K562 (cell line): ENCODE measurements around the gene PNPO. TPM values are rescaled to one million over a fixed set of nuclear protein-coding genes. Genes with fewer than 3 reads are reported as not detected.

Source experiments
- ATF7 ChIP-seq: fragments of 450-650 bp; IDR thresholded peaks from 2 replicates; pipeline ENCODE4 v1.7.1; 2014; ENCODE audit warnings: mild to moderate bottlenecking, moderate library complexity
- CBFB ChIP-seq: sonication (generic); formaldehyde crosslinking; IDR thresholded peaks from 2 replicates; pipeline ENCODE4 v1.4.0; 2020; ENCODE audit warnings: mild to moderate bottlenecking, missing genetic modification reagents
- CBX5 ChIP-seq: IDR thresholded peaks from 2 replicates; pipeline ENCODE4 v1.6.1; 2014; ENCODE audit warnings: low read depth, borderline replicate concordance
- CREB1 ChIP-seq, 2 experiments: sonication (generic) in 1 of 2; formaldehyde crosslinking in 1 of 2; IDR thresholded peaks; 2 replicates each; pipeline versions ENCODE4 v1.6.1 to v1.8.0; 2012 to 2022; ENCODE audit warnings: inconsistent platforms in 1 of 2, mild to moderate bottlenecking in 1 of 2, missing genetic modification reagents in 1 of 2, moderate library complexity in 1 of 2
- CREM ChIP-seq: IDR thresholded peaks from 2 replicates; pipeline ENCODE4 v1.6.1; 2014; ENCODE audit warnings: antibody characterized with exemption, low read depth
- CXXC5 ChIP-seq: fragments of 250-450 bp; sonication (Bioruptor Pico); IDR thresholded peaks from 2 replicates; pipeline ENCODE4 v1.8.0; 2022; ENCODE audit warnings: inconsistent platforms, mild to moderate bottlenecking, moderate library complexity
- FOXK2 ChIP-seq, 2 experiments: fragments of 450-650 bp; IDR thresholded peaks in 1 of 2; conservative IDR thresholded peaks in 1 of 2; 2 replicates each; pipeline ENCODE4 v1.6.1; 2016; ENCODE audit warnings: low read depth in 2 of 2, mild to moderate bottlenecking in 1 of 2
- FOXM1 ChIP-seq, 2 experiments: fragments of 450-650 bp in 1 of 2; sonication (generic) in 1 of 2; formaldehyde crosslinking in 1 of 2; IDR thresholded peaks; 2 replicates each; pipeline versions ENCODE4 v1.6.1 to v1.9.0; 2017 to 2022; ENCODE audit warnings: low read depth in 2 of 2, mild to moderate bottlenecking in 2 of 2, missing genetic modification reagents in 1 of 2, moderate library complexity in 1 of 2
- GABPA ChIP-seq: fragments of 200-800 bp; sonication (Bioruptor generic); conservative IDR thresholded peaks from 2 replicates; pipeline ENCODE4 v1.6.1; 2016; ENCODE audit warnings: low read depth, missing genetic modification characterization, missing compliant biosample characterization
- GABPB1 ChIP-seq: sonication (generic); formaldehyde crosslinking; IDR thresholded peaks from 2 replicates; pipeline ENCODE4 v1.8.0; 2022; ENCODE audit warnings: mild to moderate bottlenecking, missing genetic modification reagents
- LCOR ChIP-seq: sonication (generic); formaldehyde crosslinking; IDR thresholded peaks from 2 replicates; pipeline ENCODE4 v1.8.0; 2022; ENCODE audit warnings: mild to moderate bottlenecking, missing genetic modification reagents
- MTA2 ChIP-seq: fragments of 450-650 bp; IDR thresholded peaks from 2 replicates; pipeline ENCODE4 v1.6.1; 2016; ENCODE audit warnings: low read depth
- SRSF7 ChIP-seq: fragments of 200-400 bp; formaldehyde crosslinking; optimal IDR thresholded peaks from 2 replicates; pipeline ENCODE3; 2017; ENCODE audit warnings: mild to moderate bottlenecking, low read depth, low read length
- STAG1 ChIP-seq: sonication (generic); formaldehyde crosslinking; IDR thresholded peaks from 2 replicates; pipeline ENCODE4 v1.5.0; 2020; ENCODE audit warnings: missing genetic modification reagents, borderline replicate concordance
- TARDBP ChIP-seq: fragments of 450-650 bp; IDR thresholded peaks from 2 replicates; pipeline ENCODE4 v1.6.1; 2016
- TBP ChIP-seq: optimal IDR thresholded peaks from 2 replicates; pipeline ENCODE3; 2011; ENCODE audit warnings: low read depth, low read length, improper control_type of control experiment
- UBTF ChIP-seq, 2 experiments: IDR thresholded peaks; 2 replicates each; pipeline ENCODE4 v1.6.1; 2012; ENCODE audit warnings: improper control_type of control experiment in 2 of 2, low read depth in 2 of 2, low read length in 2 of 2, borderline replicate concordance in 1 of 2
- VEZF1 ChIP-seq: fragments of 200-800 bp; sonication (Bioruptor generic); IDR thresholded peaks from 2 replicates; pipeline ENCODE4 v1.6.1; 2017; ENCODE audit warnings: missing genetic modification characterization, missing compliant biosample characterization
- XRCC5 ChIP-seq: fragments of 200-400 bp; formaldehyde crosslinking; IDR thresholded peaks from 2 replicates; pipeline ENCODE4 v1.6.1; 2017; ENCODE audit warnings: low read depth, mild to moderate bottlenecking, low read length
- ZBTB1 ChIP-seq: sonication (generic); formaldehyde crosslinking; IDR thresholded peaks from 2 replicates; pipeline ENCODE4 v1.8.1; 2023; ENCODE audit warnings: missing genetic modification reagents, low read depth, mild to moderate bottlenecking, borderline replicate concordance
- ZNF212 ChIP-seq: fragments of 450-650 bp; formaldehyde crosslinking; IDR thresholded peaks from 2 replicates; pipeline ENCODE4 v1.4.0; 2020; ENCODE audit warnings: mild to moderate bottlenecking
- ZNF436 ChIP-seq: fragments of 250-450, 450-650 bp; sonication (Bioruptor Pico); formaldehyde crosslinking; IDR thresholded peaks from 2 replicates; pipeline ENCODE4 v1.7.0; 2020; ENCODE audit warnings: mild to moderate bottlenecking
- ZNF766 ChIP-seq: fragments of 200-800 bp; sonication (Bioruptor generic); conservative IDR thresholded peaks from 2 replicates; pipeline ENCODE4 v1.6.1; 2016; ENCODE audit warnings: missing genetic modification characterization, missing compliant biosample characterization
- polyA plus RNA-seq, 8 experiments: library from polyadenylated mRNA; depleted of rRNA in 4 of 8; stranded (reverse) in 5 of 8; unstranded in 3 of 8; fragments of >200 nt; fragmentation: Nextera tagmentation in 2 of 8; fragmentation: Illumina TruSeq in 1 of 8; extraction: Ambion mirVana in 2 of 8; extraction: Trizol in 1 of 8; gene quantifications; 2 replicates each; pipeline versions ENCODE4 v1.2.1 to v1.2.3, GENCODE V29; 2011 to 2014; ENCODE audit warnings: inconsistent platforms in 1 of 8, missing spikeins in 1 of 8
- total RNA-seq, 7 experiments: library from RNA; depleted of rRNA in 6 of 7; stranded (reverse); fragments of >200 nt in 6 of 7; fragmentation: Illumina TruSeq in 2 of 7; extraction: Trizol in 2 of 7; gene quantifications; 2 replicates each; pipeline versions ENCODE4 v1.2.1 to v1.2.3, GENCODE V29; 2011 to 2021; ENCODE audit warnings: low replicate concordance in 1 of 7
- TF ChIP-seq, protein P1 (sequence below), 3 experiments: IDR thresholded peaks in 2 of 3; conservative IDR thresholded peaks in 1 of 3; 2 replicates each; pipeline ENCODE4 v1.5.1; 2011 to 2012; ENCODE audit warnings: low read length in 3 of 3, mild to moderate bottlenecking in 3 of 3, control low read depth in 2 of 3, improper control_type of control experiment in 1 of 3, inconsistent platforms in 1 of 3, low read depth in 1 of 3, mixed read lengths in 1 of 3, moderate library complexity in 1 of 3; ENCODE audit not compliant: insufficient read depth in 2 of 3

Gene PNPO
- total and polyA plus RNA-seq, 9 of the 15 experiments (the other 6 are each of a cell fraction or from before 2014, with no cell fraction given) = 16.6 to 39.0 (median 27.4) TPM

GRCh38 chr17:47949197-47949759 lies 7.9 kb downstream of the PNPO start (continued):
- TF ChIP-seq, protein P1, sequence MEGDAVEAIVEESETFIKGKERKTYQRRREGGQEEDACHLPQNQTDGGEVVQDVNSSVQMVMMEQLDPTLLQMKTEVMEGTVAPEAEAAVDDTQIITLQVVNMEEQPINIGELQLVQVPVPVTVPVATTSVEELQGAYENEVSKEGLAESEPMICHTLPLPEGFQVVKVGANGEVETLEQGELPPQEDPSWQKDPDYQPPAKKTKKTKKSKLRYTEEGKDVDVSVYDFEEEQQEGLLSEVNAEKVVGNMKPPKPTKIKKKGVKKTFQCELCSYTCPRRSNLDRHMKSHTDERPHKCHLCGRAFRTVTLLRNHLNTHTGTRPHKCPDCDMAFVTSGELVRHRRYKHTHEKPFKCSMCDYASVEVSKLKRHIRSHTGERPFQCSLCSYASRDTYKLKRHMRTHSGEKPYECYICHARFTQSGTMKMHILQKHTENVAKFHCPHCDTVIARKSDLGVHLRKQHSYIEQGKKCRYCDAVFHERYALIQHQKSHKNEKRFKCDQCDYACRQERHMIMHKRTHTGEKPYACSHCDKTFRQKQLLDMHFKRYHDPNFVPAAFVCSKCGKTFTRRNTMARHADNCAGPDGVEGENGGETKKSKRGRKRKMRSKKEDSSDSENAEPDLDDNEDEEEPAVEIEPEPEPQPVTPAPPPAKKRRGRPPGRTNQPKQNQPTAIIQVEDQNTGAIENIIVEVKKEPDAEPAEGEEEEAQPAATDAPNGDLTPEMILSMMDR (IDR thresholded peaks at IDR 0.05 in 2 of 3, conservative IDR thresholded peaks at IDR 0.05 in 1 of 3; ENCODE audit: insufficient read depth in 2 of 3, low read depth in 1 of 3, low read length in 3 of 3) = peak; percentile 95 to 97 (median 96)
- TF ChIP-seq ATF7 (0 out of 2 replicates have a peak, but pooled peaks have one; percentile 11), LCOR (no peak), TBP (peak; percentile 26), FOXM1 (IDR thresholded peaks at IDR 0.05; ENCODE audit: low read depth) (no peak), FOXM1 (CRISPR knock-in tag; IDR thresholded peaks at IDR 0.05; ENCODE audit: low read depth) (no peak), ZBTB1 (CRISPR knock-in tag) (no peak), CBX5 (no peak), CREM (0 out of 2 replicates have a peak, but pooled peaks have one; percentile 15), UBTF (IDR thresholded peaks at IDR 0.05; ENCODE audit: borderline replicate concordance in 1 of 2, low read depth in 2 of 2, low read length in 2 of 2) (peak; percentile 40 to 82; a peak in 2 of 4 replicates), STAG1 (CRISPR knock-in tag) (peak; percentile 25; the same call in 1 of the 2 replicates), ZNF212 (no peak), CREB1 (IDR thresholded peaks at IDR 0.05) (no peak), CREB1 (CRISPR knock-in tag; IDR thresholded peaks at IDR 0.05) (no peak), TARDBP (no peak), MTA2 (no peak), VEZF1 (CRISPR knock-in tag) (peak; percentile 78), ZNF436 (CRISPR knock-in tag) (no peak), ZNF766 (CRISPR knock-in tag) (no peak), CBFB (CRISPR knock-in tag) (no peak), GABPB1 (CRISPR knock-in tag) (peak; percentile 48; the same call in 1 of the 2 replicates), GABPA (0 out of 2 replicates have a peak, but pooled peaks have one; percentile 25), SRSF7 (no peak), CXXC5 (peak; percentile 24; the same call in 1 of the 2 replicates), FOXK2 (conservative IDR thresholded peaks at IDR 0.05 in 1 of 2, IDR thresholded peaks at IDR 0.05 in 1 of 2; ENCODE audit: low read depth in 2 of 2) (no peak), XRCC5 (peak; percentile 74; the same call in 1 of the 2 replicates)
